ENCODE measurements around the gene MSH4.

DNA sequence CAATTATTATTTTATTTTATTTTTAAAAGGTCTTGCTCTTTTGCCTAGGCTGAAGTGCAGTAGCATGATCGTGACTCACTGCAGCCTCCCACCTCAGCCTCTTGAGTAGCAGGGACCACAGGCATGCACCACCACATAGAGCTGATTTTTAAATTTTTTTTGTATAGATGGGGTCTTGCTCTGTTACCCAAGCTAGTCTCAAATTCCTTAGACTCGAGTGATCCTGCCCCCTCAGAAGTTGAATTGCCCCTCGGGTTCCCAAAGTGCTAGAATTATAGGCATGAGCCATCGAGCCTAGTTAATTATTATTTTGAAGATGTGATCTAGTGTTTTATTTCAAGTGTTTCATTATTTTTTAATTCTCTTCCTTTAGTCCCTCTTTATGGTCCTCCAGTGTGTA is 12.2 kb downstream of the MSH4 start:
- TF ChIP-seq POLR2A (IDR thresholded peaks at IDR 0.05) = no peak
- TF ChIP-seq, protein P1, sequence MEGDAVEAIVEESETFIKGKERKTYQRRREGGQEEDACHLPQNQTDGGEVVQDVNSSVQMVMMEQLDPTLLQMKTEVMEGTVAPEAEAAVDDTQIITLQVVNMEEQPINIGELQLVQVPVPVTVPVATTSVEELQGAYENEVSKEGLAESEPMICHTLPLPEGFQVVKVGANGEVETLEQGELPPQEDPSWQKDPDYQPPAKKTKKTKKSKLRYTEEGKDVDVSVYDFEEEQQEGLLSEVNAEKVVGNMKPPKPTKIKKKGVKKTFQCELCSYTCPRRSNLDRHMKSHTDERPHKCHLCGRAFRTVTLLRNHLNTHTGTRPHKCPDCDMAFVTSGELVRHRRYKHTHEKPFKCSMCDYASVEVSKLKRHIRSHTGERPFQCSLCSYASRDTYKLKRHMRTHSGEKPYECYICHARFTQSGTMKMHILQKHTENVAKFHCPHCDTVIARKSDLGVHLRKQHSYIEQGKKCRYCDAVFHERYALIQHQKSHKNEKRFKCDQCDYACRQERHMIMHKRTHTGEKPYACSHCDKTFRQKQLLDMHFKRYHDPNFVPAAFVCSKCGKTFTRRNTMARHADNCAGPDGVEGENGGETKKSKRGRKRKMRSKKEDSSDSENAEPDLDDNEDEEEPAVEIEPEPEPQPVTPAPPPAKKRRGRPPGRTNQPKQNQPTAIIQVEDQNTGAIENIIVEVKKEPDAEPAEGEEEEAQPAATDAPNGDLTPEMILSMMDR (IDR thresholded peaks at IDR 0.05) = no peak
